ENCODE measurements around the gene IGFBPL1.

IGFBPL1 gene

DNA sequence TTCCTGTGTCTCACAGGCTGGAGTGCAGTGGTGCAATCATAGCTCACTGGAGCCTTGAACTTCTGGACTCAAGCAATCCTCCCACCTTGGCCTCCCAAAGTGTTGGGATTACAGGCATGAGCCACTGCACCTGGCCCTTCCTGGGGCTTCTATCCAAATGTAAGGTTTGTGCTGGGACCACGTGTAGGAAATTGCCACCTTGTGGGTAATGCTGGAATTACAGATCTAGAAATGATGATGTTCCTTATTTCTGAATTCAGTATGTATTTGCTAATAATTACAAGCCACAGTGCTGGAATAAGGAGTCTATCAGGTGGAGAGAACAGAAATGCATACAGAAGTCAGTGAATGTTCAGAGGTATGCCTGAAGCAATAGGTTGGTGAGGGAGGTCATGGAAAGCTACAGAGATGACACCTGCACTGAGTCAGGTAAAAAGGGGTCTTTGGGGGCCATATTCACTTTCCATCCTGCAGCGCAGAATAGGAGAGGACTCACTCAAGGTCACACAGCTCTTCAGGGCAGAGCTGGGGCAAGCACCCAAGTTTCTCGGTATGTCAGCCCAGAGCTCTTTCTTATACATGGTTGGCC lies 8.8 kb upstream of the IGFBPL1 start:
- DNase-seq (ENCODE audit: low read depth in 3 of 3) = no peak

DNA sequence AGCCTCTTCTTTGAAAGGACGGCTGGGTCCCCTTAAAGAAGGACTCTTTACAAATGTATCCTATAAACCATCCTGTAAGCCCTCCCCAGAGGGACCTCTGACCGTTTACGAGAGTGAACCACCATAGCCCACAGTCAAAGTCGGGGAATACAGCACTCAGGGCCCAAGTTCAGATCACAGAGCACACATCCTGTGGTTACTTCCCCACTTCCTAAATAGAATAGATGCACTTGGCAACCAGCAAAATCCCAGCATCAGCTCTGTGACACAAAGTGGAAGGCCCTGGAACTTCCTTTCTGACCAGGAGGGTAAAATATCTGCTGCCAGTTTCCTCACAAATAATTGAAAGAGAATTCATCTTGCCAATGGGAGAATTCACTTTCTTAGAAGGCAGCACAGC lies 6.9 kb upstream of the IGFBPL1 start:
- no peak for DNase-seq (ENCODE audit: low read depth in 3 of 3)

DNA sequence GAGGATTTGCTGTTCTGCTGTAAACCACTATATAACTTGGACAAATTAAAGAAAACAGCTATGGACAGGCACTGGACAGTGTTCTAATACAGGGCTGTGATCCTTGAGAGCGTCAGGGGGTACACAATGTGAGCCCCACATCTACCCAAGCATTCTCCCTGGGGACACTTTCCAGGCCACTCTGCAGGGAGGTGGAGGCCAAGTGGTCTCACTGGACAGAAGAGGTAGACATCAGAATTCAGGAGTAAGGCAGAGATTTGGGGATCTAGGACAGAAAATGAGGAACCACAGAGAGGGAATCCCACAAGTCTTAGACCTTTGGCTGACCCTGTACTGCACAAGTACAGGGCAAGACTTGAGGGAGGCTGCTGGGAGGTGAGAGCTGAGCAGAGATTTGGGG lies 3.8 kb upstream of the IGFBPL1 start:
- DNase-seq (ENCODE audit: low read depth in 3 of 3) = no peak

DNA sequence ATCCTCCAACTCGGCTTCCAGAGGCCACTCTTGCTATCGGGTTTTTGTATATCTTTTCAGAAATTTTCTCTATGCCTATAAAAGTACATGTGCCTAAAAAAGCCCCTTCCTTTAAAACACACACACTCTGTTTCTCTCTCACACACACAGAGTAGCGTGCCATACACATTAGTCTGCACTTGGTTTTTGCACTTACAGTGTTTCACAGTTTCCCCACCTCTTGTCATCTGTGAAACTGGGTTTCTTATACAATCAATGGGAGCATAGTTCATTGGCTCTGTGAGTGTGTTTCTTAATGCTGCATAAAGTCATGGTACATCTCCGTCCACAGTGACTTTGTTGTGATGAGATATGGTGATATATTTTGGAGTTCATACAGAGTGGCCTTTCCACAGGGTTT lies 664 bp upstream of the IGFBPL1 start:
- DNase-seq (ENCODE audit: low read depth in 3 of 3) = no peak

DNA sequence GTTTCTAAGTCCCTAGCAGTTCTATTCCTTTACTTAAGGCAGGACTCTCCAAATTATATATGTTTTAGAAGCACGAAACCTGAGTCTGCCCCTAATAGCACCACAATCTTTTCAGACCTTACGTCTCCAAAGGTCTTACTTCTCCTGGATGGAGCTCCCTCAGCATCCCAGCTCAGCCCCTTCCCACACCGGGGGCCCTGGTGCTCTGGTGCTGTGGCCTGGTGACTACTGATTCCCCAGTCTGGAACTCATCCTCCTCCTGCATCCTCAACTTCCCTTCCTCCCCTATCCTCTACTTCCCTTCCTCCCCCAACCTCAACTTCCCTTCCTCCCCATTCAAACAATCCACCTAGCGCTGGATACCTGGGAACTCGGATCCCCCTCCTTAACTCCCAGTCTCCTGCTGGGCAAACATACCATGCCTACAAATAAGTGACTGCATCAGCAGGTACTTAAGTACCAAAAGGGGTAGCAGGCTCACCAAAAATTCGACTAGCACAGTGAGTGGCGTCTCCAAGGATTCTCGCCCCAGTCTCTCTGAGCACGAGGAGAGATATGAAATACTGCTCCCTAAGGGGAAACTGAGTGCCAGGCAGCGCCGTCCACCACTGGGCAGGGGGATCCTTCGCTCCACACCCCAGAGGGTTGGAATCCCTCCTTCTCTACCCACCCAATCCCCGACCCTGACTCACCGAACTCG lies 831 bp downstream of the IGFBPL1 start:
- DNase-seq (ENCODE audit: low read depth in 3 of 3) = no peak

DNA sequence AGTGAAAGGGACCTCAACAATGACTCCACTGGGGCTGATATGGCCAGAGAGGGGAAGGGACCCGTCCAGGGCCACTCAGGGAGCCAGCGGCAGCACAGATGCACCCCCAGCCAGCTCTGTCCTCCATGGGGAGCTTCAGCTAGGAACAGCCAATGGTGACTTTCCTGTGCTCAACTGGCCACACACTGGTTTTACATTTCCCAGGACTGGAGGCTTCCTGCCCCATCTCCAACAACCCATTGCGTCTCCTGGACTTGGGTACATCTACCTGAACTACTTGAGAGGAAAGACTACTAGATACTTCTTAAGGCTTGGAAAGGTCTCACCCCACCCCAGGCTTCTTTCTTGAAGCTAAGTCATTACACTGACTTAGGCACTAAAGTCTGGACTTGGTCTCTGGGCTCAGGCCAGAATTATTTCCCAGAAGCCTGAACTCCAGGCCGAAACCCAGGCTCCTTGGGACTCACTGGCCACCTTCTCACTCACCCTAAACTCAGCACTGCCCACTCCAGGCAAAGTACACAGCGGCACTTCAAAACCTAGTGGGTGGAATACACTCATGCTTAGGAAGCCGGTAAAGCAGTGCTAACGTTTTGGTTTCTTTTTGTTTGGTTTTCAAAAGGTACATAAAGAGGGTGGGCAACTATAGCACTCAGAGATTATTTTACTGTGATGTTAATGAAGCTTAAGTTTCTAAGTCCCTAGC lies 1.5 kb downstream of the IGFBPL1 start:
- DNase-seq (ENCODE audit: low read depth in 3 of 3) = no peak

DNA sequence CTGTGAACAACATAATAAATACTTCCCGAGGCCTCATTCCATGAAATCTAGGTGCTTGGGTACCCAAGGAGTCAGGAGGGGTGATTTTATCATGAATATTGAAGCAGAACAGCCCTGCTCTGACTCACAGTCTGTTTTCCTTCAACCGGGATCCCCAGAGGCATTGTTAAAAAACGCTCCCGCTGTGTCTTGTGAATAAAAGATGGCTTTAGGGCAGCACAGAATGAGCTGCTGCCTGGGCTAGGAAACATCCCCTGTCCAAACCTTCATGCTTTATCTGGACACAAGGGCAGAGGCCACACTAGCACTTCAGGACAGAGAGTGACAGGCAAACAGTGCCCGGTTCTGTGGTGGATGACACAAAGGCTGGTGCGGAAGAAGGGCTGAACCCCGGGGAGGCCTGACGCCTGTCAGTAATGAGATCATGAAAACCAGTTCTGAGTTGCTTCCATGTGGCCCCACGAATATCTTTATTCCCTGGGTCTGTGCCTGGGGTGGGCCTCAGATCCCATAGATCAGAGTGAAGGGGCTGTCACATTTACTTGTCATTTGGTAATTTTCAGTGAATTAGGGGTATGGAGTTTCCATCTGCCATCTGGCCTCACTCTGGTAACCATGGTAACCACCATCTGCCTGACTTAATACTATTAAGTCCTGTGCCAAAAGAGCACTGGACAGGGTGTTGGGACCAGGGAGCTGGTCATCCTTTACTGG lies 2.6 kb downstream of the IGFBPL1 start:
- no peak for DNase-seq (ENCODE audit: low read depth in 3 of 3)

DNA sequence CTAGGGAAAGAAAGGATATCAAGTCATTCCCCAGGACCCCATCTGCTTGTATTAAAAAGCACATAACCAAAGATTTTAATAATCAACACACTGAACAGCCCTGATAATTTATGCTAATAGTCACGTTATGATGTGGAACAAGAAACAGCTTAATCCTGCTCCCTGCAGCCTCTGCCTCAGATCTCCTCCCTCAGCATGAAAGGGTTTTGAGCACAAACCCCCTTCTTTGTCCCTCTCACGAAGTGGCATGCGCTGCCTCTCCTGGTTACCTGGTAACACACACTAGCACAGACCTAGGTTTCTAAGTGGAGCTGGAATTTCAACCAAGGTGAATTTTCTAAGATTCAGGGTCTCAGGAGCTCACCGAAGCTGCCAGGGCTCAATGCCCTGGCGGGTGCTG lies 5.1 kb downstream of the IGFBPL1 start:
- DNase-seq (ENCODE audit: low read depth in 3 of 3) = no peak

DNA sequence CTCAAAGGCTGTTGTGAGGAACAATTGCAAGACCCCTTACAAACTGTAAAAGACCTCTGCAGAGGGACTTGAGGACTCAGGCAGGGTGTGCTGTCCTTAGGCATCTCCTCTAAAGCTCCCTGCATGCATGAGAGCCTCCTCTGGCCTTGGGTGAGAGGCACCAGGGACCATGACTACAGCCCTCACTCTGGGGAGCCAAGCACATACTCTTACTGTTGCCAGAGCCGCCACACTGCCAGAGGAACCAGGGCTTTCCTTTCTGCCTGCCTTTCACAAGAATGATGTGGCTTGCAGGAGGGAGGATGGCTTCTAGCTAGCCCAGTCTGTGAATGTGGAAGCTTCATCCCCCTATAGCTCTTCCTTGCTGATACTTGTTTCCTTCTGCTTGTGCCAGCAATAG lies 5.9 kb downstream of the IGFBPL1 start:
- DNase-seq (ENCODE audit: low read depth in 3 of 3) = no peak

DNA sequence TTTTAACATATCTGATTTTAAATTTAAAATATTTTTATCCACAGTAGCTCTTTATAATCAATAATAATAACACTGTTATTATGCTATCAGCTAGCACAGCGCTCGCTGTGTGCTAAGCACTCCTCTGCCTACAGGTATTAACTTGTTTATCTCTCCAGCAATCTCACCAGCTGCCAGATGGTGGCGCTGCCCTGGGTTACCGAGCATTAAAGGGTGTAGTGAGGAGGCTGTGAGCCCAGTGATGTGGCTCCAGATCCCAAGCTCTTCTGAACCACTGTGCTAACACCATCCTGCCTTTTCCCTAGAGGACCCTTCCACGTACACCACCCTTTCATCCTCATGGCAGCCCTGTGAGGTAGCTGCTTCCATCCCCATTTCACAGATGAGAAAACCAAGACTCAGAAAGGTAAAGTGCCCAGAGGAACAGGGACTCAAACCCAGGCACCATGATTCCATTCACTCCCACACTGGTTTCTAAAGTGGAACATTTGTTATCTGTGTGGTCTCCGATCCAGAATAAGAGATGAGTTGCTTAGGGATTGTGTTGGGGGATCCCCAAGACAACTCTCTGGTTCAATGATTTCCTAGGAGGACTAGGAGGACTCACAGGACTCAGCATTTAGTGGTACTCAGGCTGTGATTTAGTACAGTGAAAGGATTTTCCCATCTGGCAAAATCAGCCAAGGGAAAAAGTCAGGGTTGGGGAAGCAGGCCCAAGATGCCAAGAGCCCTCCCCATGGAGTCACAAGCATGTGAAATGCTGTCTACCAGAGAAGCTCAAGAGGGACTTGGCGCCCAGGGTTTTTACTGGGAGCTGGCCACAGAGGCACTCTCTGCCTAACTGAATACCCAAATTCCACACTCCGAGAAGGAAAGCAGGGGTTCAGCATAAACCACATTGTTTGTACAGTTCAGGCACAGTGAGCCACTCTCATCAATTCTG lies 7.0 kb downstream of the IGFBPL1 start:
- no peak for DNase-seq (ENCODE audit: low read depth in 3 of 3)

DNA sequence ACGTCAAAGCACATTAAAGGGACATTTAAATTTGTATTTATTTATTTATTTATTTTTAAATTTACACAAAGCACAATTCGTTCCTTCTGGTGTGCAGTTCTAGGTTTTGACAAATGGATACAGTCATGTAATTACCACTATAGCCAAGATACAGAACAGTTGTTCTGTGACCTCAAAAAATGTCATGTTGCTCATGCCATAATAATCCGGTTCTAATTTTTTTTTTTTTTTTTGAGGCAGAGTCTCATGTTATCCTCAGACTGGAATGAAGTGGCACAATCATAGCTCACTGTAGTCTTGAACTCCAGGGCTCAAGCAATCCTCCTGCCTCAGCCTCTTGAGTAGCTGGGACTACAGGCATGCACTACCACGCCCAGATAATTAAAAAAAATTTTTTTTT lies 7.8 kb downstream of the IGFBPL1 start:
- no peak for DNase-seq (ENCODE audit: low read depth in 3 of 3)

DNA sequence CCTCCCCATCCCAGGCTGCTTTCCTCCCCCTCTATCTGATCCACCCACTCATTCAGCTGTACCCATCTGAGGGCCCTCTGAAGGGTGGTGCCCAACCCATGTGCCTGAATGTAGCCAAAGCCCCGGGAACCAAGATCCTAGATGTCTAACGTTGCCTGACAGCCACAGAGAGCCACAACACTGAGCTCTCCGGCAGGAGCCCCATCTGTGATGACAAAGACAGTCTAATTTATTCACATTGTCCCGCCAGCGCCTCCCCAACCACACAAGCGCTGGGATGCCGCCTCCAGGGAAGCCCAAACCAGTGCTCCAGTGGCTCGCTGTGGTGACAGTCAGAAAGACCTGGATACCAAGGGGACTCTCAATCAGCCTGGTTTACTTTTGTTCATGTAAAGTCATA lies 8.4 kb downstream of the IGFBPL1 start:
- no peak for DNase-seq (ENCODE audit: low read depth in 3 of 3)

DNA sequence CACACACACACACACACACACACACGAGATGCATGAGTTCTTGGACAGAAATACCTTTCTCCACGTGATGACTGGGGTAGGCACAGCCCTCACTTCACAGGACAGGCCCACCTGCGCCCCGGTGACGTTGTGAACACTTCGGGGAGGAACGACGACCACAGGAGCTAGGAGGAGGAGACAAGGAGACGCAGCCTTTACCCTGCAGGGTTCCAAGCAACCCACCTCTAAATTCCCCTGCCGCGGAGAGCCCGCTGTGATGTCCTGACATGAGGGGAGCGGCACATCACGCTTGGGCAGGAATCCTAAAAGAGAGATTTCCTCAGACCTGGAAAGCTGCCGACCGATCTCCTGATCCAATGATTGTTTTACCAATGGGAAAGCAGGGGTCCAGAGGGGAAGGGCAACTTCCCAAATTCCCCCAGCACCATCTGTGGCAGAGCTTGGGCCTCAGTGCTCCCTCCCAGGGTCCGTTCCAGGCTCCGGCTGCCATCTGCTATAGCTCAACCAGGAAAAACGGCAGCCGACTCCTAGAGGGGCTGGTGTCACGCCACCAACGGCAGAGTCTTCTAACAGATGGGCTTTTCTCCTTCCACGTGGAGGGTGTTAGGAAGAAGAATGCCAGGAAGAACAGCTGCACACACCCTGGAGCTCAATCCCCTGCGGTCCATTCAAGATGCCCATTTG lies 10.1 kb downstream of the IGFBPL1 start:
- no peak for DNase-seq (ENCODE audit: low read depth in 3 of 3)

DNA sequence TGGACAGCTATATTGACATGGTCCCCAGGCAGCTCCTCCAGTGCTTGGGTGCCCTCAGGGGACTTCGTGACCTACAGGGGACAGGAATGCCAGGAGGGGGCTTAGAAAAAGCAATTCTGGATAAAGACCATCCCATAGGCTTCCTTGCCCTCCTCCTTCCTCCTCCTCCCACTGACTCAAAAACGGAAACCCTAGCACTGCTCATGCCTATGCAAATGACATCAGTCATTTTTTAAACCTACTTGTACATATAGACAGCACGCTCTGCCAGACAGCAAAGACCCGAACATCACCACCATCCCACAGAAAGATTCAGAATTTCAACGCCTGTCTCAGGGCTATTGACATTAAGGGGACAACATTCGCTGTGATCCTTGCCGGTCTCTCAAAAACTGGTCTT lies 11.0 kb downstream of the IGFBPL1 start:
- no peak for DNase-seq (ENCODE audit: low read depth in 3 of 3)

DNA sequence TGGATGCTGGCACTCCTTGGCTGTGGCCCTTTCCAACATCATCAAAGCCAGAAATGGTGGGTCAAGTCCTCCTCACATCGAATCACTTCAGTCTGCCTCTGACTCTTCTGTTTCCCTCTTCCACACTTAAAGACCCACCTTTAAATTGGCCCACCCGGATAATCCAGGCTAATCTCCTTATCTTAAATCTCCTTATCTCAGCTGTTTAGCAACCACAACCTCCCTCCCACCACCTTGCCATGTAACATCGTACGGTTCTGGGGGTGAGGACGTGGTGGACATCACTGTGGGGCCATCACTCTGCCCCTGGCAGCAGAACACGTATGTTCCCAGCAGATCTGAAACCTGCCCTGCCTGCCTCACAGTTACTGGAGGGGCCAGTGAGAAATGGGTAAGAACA lies 11.5 kb downstream of the IGFBPL1 start:
- DNase-seq (ENCODE audit: low read depth in 3 of 3) = no peak

DNA sequence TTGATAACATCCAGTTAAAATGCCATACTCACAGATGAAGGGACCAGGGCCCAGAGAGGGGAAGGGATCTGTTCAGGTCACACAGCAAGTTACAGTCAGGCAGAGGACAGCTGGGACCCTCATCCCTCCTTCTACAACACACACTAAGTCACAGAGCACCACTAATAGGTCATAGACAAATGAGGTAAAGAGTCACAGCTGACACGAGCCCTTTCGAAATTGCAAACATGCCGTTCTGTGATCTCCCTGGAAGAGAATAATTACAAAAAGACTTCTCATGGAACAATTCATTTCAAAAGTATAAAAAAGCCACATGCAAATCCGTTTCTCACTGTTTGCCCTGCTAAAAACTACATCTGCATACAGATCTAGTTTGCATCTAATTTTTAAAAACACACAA lies 15.5 kb downstream of the IGFBPL1 start:
- no peak for DNase-seq (ENCODE audit: low read depth in 3 of 3)

DNA sequence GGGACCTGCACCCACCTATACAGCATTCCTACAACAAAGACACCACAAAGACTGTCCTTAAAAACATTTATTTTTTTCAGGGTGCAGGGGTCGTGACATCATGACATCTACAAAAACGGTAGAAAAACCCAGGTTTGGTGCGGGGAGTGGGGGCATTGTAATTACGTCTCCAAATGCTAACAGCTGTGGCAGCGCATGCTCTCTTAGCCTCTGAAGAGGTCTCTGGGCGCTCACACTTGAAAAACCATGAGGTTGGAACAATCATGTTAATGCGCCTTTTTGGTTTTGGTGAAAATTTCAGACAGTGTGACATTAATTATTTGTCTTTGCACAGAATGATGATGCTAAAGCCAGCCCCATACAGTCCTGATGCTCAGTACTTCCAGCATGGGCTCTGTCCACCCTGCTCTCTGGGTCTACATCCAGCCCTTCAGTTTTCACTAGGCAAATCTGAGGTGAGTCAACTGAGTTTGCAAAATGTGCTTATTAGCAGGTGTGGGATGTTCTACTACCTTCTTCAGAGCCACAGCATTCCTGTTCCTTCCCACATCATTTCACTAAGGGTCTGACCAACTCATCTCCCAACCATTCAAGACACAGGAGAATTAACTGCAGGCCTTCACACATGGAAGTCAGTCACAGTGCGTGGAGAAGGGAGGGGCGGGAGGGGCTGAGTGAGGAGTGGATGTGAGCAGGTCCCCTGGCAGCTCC lies 17.6 kb downstream of the IGFBPL1 start:
- DNase-seq (ENCODE audit: low read depth in 3 of 3) = no peak

DNA sequence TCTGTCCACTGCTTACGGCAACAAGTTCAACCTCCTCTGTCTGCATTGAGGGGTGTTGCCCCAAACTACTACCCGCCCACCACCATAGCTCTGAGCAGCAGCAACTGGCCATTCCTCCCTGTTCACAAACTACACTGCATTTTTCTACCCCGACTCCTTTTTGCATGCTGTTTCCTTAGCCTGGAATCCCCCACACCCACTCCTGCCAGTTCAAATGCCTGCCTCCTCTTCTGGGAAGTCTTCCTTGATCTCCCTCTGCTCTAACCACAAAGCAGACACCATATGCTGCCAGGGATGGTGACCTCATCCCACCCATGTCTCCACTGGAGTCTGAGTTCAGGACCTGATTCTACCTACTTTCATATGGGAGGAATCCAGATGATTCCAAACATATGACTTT lies 18.5 kb downstream of the IGFBPL1 start:
- no peak for DNase-seq (ENCODE audit: low read depth in 3 of 3)

DNA sequence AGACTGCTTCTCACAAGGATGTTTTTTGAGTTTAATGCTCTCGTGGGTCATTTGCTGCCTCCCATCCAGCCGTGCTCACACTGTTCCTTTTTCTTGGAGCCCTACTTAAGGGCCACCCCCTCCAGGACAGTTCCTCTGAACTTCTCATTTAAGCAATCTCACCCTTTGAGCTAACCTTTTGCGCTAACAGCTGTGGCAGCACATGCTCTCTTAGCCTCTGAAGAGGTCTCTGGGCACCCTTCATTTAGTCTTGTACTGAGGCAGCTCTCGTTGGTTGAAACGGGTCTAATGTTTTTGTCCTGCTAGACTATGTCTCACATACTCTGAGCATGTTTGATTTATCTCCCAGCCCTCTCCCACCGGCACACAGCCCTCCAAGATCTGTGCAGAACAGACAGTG lies 19.9 kb downstream of the IGFBPL1 start:
- no peak for DNase-seq (ENCODE audit: low read depth in 3 of 3)

DNA sequence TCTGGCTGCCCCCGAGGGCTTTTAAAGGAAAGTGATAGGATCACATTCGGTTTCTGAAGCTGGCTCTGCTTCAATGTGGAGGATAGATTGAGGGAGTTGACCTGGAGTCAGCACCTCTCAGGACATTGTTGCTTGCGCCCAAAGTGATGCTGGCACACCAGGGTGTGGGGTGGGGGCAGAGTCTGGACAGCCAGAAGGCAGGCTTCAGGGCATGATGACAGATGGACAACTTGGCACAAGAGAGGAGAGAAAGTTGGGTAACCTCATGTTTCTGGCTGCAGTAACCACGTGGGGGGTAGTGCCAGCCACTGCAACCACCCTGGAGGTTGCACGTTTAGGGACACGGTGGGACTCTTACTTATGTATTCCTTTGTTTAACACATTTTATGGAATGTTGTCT lies 22.3 kb downstream of the IGFBPL1 start:
- no peak for DNase-seq (ENCODE audit: low read depth in 3 of 3)

All from stimulated activated CD4-positive, alpha-beta T cell treated with anti-CD3 and anti-CD28 coated beads, TNF-alpha, amount 100 ng/mL, for 4 hours (primary cell).